HepG2 (cell line): Measurements from ENCODE around the gene WDR83. TPM values are rescaled to one million over a fixed set of nuclear protein-coding genes. Genes with fewer than 3 reads are reported as not detected.

ENCODE experiments used
- BRD4 ChIP-seq: sonication (generic); formaldehyde crosslinking; IDR thresholded peaks from 2 replicates; pipeline ENCODE4 v1.4.0; 2020; ENCODE audit warnings: missing genetic modification reagents
- KLF13 ChIP-seq: sonication (generic); formaldehyde crosslinking; IDR thresholded peaks from 2 replicates; pipeline ENCODE4 v1.4.0; 2020; ENCODE audit warnings: mild to moderate bottlenecking, missing genetic modification reagents
- NFATC3 ChIP-seq: sonication (generic); formaldehyde crosslinking; IDR thresholded peaks from 2 replicates; pipeline ENCODE4 v1.5.1; 2020; ENCODE audit warnings: mild to moderate bottlenecking, missing genetic modification reagents
- NFE2L2 ChIP-seq: fragments of 150-350 bp; IDR thresholded peaks from 2 replicates; pipeline ENCODE4 v1.6.1; 2014; ENCODE audit warnings: low read length
- TBX2 ChIP-seq: sonication (generic); formaldehyde crosslinking; IDR thresholded peaks from 2 replicates; pipeline ENCODE4 v1.5.0; 2020; ENCODE audit warnings: missing genetic modification reagents, mild to moderate bottlenecking, borderline replicate concordance
- ZBTB20 ChIP-seq: sonication (generic); formaldehyde crosslinking; IDR thresholded peaks from 2 replicates; pipeline ENCODE4 v1.8.1; 2023; ENCODE audit warnings: missing genetic modification reagents, low read depth, mild to moderate bottlenecking, borderline replicate concordance
- ZFX ChIP-seq: sonication (generic); formaldehyde crosslinking; IDR thresholded peaks from 2 replicates; pipeline ENCODE4 v1.4.0; 2020; ENCODE audit warnings: mild to moderate bottlenecking, low read depth, missing genetic modification reagents, moderate library complexity
- ZGPAT ChIP-seq: IDR thresholded peaks from 2 replicates; pipeline ENCODE4 v1.6.1; 2016; ENCODE audit warnings: mild to moderate bottlenecking
- ZNF160 ChIP-seq: sonication (generic); formaldehyde crosslinking; IDR thresholded peaks from 2 replicates; pipeline ENCODE4 v1.8.0; 2022; ENCODE audit warnings: mild to moderate bottlenecking, inconsistent platforms, missing genetic modification reagents
- ZNF572 ChIP-seq: sonication (generic); formaldehyde crosslinking; IDR thresholded peaks from 2 replicates; pipeline ENCODE4 v1.5.1; 2020; ENCODE audit warnings: mild to moderate bottlenecking, missing genetic modification reagents
- ZNF574 ChIP-seq: sonication (generic); formaldehyde crosslinking; IDR thresholded peaks from 2 replicates; pipeline ENCODE4 v1.4.0; 2020; ENCODE audit warnings: missing genetic modification reagents
- ZNF678 ChIP-seq: sonication (generic); formaldehyde crosslinking; IDR thresholded peaks from 2 replicates; pipeline ENCODE4 v1.4.0; 2020; ENCODE audit warnings: mild to moderate bottlenecking, missing genetic modification reagents
- polyA plus RNA-seq, 8 experiments: library from polyadenylated mRNA; depleted of rRNA in 3 of 8; stranded (reverse) in 7 of 8; unstranded in 1 of 8; fragments of >200 nt; fragmentation: Illumina TruSeq in 4 of 8; extraction: Trizol in 4 of 8; gene quantifications; 2 replicates each; pipeline versions ENCODE4 v1.2.1 to v1.2.3, GENCODE V29; 2011 to 2016; ENCODE audit warnings: low read depth in 4 of 8, missing spikeins in 1 of 8, mixed read lengths in 1 of 8; ENCODE audit not compliant: insufficient read depth in 1 of 8
- total RNA-seq, 5 experiments: library from RNA; depleted of rRNA; stranded (reverse); fragments of >200 nt; fragmentation: Illumina TruSeq; extraction: Trizol; gene quantifications; 2 replicates each; pipeline ENCODE4 v1.2.3, GENCODE V29; 2016; ENCODE audit warnings: low read depth in 1 of 5
- TF ChIP-seq, protein P1 (sequence below): sonication (generic); formaldehyde crosslinking; IDR thresholded peaks from 2 replicates; pipeline ENCODE4 v1.5.0; 2020; ENCODE audit warnings: missing genetic modification reagents
- TF ChIP-seq, protein P2 (sequence below): sonication (generic); formaldehyde crosslinking; IDR thresholded peaks from 2 replicates; pipeline ENCODE4 v1.5.0; 2020; ENCODE audit warnings: missing genetic modification reagents

Gene WDR83
- total and polyA plus RNA-seq, 2 of the 13 experiments (the other 11 are each of a cell fraction or from before 2014, with no cell fraction given) = 4.5 to 10.7 TPM

DNA sequence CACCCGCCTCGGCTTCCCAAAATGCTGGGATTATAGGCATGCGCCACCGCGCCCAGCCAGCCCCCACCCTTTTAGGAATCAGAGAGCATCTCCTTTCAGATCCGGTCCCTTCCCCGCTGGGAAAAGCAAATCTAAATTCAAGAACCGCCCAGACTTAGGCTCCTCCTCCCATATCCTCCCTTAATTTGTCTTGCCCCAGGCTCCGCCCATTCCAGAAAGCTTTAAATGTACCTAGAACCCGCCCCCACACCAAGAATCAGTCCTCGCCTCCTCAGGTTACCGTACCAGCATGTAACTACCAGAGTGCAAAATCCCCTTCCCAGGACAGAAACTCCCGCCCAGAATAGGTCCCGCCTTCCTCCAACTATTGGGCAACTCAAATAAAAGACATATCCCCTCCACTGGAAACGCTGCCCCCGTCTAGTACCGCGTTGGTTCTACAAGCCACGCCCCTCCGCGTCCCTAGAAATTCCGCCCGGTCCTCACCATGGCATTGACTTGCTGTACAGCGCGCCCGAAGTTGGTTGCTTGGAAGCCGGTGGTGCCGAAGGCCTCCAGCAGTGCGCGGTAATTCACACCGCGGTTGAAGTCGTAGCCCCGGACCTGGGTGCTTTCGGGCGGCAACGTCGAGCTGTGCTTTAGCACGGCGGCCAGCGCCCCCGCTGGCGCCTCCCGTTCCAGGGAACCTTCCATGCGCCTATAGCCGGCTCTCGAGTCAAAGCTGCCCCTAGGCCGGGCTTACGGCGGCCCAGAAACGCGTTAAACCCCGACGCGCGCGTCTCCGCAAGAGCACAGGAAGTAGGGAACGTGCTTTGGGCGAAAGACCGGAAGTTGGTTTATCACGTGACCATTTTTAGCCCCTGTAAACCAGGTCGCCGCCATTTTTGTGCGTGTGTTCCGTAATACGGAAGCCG lies 14.7 kb downstream of the WDR83 start, which contains the start of gene DHPS (continued):
- TF ChIP-seq ZFX (CRISPR knock-in tag) (peak; percentile 89), ZNF572 (0 out of 2 replicates have a peak, but pooled peaks have one; percentile 63), KLF13 (CRISPR knock-in tag) (no peak), NFE2L2 (no peak), BRD4 (CRISPR knock-in tag) (no peak), ZNF160 (peak; percentile 75), ZNF574 (CRISPR knock-in tag) (peak; percentile 82), TBX2 (CRISPR knock-in tag) (peak; percentile 80), NFATC3 (peak; percentile 37; the same call in 1 of the 2 replicates), ZBTB20 (CRISPR knock-in tag) (peak; percentile 80; the same call in 1 of the 2 replicates), ZNF678 (no peak), ZGPAT (CRISPR knock-in tag) (no peak; the same call in 1 of the 2 replicates)
- TF ChIP-seq, protein P1, sequence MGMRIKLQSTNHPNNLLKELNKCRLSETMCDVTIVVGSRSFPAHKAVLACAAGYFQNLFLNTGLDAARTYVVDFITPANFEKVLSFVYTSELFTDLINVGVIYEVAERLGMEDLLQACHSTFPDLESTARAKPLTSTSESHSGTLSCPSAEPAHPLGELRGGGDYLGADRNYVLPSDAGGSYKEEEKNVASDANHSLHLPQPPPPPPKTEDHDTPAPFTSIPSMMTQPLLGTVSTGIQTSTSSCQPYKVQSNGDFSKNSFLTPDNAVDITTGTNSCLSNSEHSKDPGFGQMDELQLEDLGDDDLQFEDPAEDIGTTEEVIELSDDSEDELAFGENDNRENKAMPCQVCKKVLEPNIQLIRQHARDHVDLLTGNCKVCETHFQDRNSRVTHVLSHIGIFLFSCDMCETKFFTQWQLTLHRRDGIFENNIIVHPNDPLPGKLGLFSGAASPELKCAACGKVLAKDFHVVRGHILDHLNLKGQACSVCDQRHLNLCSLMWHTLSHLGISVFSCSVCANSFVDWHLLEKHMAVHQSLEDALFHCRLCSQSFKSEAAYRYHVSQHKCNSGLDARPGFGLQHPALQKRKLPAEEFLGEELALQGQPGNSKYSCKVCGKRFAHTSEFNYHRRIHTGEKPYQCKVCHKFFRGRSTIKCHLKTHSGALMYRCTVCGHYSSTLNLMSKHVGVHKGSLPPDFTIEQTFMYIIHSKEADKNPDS (CRISPR knock-in tag) = 0 out of 2 replicates have a peak, but pooled peaks have one; percentile 71
- TF ChIP-seq, protein P2, sequence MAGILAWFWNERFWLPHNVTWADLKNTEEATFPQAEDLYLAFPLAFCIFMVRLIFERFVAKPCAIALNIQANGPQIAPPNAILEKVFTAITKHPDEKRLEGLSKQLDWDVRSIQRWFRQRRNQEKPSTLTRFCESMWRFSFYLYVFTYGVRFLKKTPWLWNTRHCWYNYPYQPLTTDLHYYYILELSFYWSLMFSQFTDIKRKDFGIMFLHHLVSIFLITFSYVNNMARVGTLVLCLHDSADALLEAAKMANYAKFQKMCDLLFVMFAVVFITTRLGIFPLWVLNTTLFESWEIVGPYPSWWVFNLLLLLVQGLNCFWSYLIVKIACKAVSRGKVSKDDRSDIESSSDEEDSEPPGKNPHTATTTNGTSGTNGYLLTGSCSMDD (CRISPR knock-in tag) = 0 out of 2 replicates have a peak, but pooled peaks have one; percentile 40
